GM13976 (cell line): ENCODE measurements around the gene CCNG2.

ENCODE experiments used
- DNase-seq: peaks from one replicate; pipeline ENCODE4 v3.0.0; 2012; ENCODE audit warnings: low spot score
- in situ Hi-C: fragments of 300-500 bp; cut with MboI; formaldehyde crosslinking; loops from one replicate; pipeline ENCODE4 v1.12.0; 2022; ENCODE audit warnings: low sequenced_read_pairs, mixed read lengths, inconsistent platforms; ENCODE audit not compliant: unreplicated experiment
- TF ChIP-seq, protein P1 (sequence below): IDR thresholded peaks from 2 replicates; pipeline ENCODE4 v1.5.1; 2012; ENCODE audit warnings: borderline replicate concordance, mild to moderate bottlenecking; ENCODE audit not compliant: insufficient read depth; ENCODE audit errors: extremely low read depth, missing control alignments, control extremely low read depth

CCNG2 gene

DNA sequence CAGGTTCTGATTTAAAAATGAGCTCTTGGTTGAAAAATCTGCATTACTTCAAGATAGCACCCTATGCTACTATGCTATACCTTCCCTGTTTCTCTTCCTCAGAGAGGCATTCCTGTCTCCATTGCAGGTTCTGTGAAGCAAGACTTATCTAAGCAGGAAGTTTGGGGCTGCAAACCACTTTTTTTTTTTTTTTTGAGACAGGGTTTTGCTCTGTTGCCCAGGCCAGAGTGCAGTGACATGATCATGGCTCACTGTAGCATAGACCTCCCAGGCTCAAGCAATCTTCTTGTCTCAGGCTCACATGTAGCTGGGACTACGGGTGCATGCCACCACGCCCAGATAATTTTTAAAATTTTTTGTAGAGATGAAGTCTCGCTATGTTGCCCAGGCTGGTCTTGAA, 4.0 kb upstream of the CCNG2 start:
- TF ChIP-seq, protein P1, sequence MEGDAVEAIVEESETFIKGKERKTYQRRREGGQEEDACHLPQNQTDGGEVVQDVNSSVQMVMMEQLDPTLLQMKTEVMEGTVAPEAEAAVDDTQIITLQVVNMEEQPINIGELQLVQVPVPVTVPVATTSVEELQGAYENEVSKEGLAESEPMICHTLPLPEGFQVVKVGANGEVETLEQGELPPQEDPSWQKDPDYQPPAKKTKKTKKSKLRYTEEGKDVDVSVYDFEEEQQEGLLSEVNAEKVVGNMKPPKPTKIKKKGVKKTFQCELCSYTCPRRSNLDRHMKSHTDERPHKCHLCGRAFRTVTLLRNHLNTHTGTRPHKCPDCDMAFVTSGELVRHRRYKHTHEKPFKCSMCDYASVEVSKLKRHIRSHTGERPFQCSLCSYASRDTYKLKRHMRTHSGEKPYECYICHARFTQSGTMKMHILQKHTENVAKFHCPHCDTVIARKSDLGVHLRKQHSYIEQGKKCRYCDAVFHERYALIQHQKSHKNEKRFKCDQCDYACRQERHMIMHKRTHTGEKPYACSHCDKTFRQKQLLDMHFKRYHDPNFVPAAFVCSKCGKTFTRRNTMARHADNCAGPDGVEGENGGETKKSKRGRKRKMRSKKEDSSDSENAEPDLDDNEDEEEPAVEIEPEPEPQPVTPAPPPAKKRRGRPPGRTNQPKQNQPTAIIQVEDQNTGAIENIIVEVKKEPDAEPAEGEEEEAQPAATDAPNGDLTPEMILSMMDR: no peak
- in situ Hi-C loops: no loop called here
- no peak for DNase-seq

DNA sequence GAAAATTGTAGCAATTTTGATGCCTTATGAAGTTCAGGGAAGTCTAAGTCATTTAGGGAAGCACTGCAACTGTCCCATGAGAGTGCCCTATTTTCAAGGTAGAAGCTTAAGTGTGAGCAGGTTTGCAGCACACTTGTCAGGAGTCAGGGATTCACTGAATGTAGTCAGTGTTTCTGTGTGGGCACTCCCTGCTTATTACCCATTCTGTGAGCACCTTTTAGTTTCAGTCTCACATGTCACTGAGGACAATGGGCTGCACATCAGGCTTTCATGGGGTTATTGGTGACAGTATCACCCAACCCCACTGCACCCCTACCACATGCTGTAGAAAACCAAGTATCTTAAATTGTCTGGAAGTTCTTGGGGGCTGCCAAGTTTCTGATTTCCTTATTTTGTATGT, 2.9 kb upstream of the CCNG2 start:
- TF ChIP-seq, protein P1: no peak
- no peak for DNase-seq
- in situ Hi-C loops: no loop called here

DNA sequence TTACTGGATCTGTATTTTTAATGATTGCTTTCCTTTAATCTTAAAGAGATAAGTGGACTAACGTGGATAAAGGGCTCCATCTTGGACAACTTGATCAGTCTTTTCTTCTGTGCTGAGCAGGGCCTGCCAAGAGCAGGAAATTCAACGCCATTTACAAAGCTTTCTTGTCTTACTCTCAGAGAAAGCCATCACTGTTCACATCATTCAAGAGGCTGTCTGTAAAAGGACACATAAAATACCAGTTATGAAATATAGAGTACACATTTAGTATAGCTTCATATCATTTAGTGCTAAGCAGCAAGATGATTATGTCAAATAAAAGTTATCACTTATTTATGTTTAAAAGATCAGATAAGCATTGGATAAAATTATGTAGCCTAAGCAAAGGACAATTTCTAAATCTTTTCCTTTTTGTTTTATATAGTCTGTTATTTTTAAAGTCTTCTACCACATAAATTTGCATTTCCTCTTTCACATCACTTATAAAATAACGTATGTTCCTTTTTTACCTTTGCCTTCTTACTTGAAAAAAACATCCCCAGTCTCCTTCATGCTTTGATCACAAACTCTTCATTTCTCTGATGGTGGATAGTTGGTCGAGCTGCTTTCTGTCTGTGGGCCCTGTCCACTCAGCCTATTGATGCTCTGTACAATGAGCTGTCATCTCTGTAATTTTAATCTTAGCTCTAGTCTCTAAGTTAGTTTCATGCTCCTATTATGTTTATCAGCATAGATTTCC, 2.1 kb upstream of the CCNG2 start:
- in situ Hi-C loops: no loop called here
- TF ChIP-seq, protein P1: no peak
- DNase-seq: no peak

DNA sequence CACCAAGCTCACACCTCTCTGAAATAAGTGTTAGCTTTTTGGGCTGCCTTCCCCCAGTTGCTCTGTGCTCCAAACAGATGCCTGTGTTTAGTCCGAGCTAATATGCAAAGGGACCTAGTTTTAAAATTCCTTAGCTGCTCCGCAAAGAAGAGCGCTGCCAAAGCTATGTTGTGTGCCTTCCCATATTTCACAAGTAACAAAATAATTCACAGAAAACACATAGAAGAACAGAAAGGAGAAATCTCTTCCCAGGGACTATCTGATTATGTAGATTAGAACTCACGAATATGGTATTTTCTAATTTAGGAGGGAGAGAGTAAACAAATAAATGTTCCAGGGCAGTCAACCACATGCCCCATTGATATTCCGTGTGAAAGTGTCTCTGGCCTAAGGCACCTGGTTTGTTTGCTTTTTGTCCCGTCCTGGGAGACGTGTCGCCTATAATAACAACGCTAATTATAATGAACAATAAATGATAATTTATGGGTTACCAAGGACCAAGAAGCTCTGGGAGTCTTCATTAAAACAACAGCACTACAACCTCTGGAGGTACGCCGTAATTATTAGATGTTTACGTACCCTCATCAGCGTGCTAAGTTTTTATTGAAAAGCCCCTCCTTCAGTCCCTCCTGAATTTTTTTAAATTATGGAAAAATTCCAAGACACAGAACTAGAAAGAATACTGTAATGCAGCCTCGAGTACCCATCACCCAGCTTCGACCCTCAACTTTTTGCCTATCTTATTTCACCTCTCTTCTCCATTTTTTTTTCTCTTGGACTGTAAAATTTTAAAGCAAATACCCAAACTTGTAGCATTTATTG, 1.2 kb upstream of the CCNG2 start:
- in situ Hi-C loops: no loop called here
- TF ChIP-seq, protein P1: no peak

DNA sequence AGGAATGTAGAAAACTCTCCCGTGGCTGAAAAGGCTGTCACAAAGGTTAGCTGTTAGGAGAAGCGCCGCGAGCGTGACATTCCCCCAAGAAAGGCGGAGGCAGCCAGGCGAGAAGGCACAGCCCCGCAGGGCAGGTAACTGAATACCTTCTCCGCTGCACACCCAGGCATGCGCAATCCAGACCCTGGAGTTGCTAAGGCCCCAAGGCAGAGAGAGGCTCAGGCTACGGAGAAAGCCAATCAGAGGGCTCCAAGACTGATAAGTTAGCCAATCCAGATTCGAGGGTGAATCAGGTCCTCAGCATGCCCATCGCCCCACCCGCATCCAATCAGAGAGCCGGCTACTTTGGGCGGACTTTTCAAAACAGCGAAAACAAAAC, 485 bp upstream of the CCNG2 start:
- peak; percentile 94 for DNase-seq
- TF ChIP-seq, protein P1: no peak
- in situ Hi-C loops: no loop called here

More for the DNA sequence above, 1.2 kb upstream of the CCNG2 start:
- no peak for DNase-seq

DNA sequence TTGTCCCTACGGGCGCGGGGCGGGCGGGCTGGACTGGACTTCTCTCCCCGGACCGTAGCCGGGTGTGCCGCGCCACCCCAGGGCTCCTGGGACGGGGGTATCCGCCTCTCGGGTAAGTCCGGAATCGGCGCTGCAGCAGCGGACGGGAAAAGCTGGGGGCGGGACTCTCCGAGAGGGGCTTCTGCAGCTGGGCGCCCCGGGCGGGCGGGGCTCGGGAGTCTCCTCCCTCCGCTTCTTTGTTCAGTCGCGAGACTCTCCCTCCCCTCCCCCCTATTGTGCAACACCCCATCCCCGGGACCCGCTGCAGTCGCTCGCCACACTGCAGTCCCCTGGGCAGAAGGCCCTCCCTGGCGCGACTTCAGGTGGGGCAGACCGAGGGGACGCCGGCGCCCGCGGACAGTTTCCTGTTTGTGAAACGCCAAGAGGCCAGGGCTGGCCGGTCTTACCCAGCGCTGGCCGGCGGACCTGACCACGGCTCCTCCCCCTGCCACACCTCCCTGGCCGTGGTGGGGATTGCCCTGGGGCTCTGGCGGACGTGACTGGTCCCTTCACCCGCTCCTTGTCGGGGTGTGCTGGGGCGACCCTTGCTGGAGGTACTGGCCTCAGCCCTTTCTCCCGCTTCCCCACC, 966 bp downstream of the CCNG2 start:
- in situ Hi-C loops: no loop called here
- TF ChIP-seq, protein P1: no peak
- DNase-seq: peak; percentile 92
